ENCODE measurements around the gene SPINK13. TPM values are rescaled to one million over a fixed set of nuclear protein-coding genes. Genes with fewer than 3 reads are reported as not detected.

The SPINK13 gene
- total and polyA plus RNA-seq, 9 of the 15 experiments (the other 6 are each of a cell fraction or from before 2014, with no cell fraction given): 0.07 TPM; not detected in 8

- WGBS (ENCODE audit: insufficient coverage, low coverage, missing lambda C conversion rate): 3% methylated on average over 4 of the region's 4 CpGs
- Histone ChIP-seq H3K9me3 (replicated peaks; ENCODE audit: control insufficient read depth, insufficient read depth, low read depth, low read length) (no peaks in the 10 kb centered on the region; the same call in 1 of the 2 replicates), H4K20me1 (replicated peaks; ENCODE audit: control insufficient read depth, insufficient read depth, low read length) (no peaks in the 10 kb centered on the region), H3K9me1 (ENCODE audit: control insufficient read depth, insufficient read depth, low read length) (no peaks in the 10 kb centered on the region), H3K36me3 (ENCODE audit: control insufficient read depth, insufficient read depth, low read length) (no peaks in the 10 kb centered on the region), H3K27ac (ENCODE audit: extremely low read depth, low read depth, low read length) (no peak overlapping the region), H3K79me2 (ENCODE audit: control insufficient read depth, insufficient read depth, low read length) (no peaks in the 10 kb centered on the region), H3K27me3 (ENCODE audit: control insufficient read depth in 2 of 2, insufficient read depth in 2 of 2, low read length in 2 of 2) (no peaks in the 10 kb centered on the region), H3K9ac (ENCODE audit: insufficient read depth in 1 of 2, low read depth in 2 of 2, low read length in 2 of 2) (no peak overlapping the region), H3K4me3 (no peak overlapping the region), H2AFZ (ENCODE audit: low read depth, low read length) (no peak overlapping the region), H3K4me2 (ENCODE audit: insufficient read depth, low read length) (no peak overlapping the region), H3K4me1 (replicated peaks in 1 of 2; ENCODE audit: control insufficient read depth in 2 of 2, insufficient read depth in 2 of 2, low read length in 2 of 2) (no peaks in the 10 kb centered on the region)
- no TSS peak for BruUV-seq (replicated peaks)
- FAIRE-seq (no peak), DNase-seq (ENCODE audit: extremely low read depth in 1 of 4, low spot score in 3 of 4) (no peak), ATAC-seq (no peak)
- intact Hi-C loops (cut with micrococcal nuclease) (no loop called here), in situ Hi-C loops (cut with MboI) (no loop called here)
- CTCF ChIA-PET (ENCODE audit: low intra/inter-chr PET ratio): no interaction called here
- TF ChIP-seq SMAD1 (IDR thresholded peaks at IDR 0.05; ENCODE audit: low read depth, low read length, partially characterized antibody) (no peak), TARDBP (IDR thresholded peaks at IDR 0.05) (no peak), MEIS2 (IDR thresholded peaks at IDR 0.05; ENCODE audit: partially characterized antibody) (no peak), ASH1L (IDR thresholded peaks at IDR 0.05; ENCODE audit: borderline replicate concordance, low read depth, partially characterized antibody) (no peak), NFXL1 (CRISPR knock-in tag; IDR thresholded peaks at IDR 0.05) (no peak), ZNF197 (CRISPR knock-in tag; IDR thresholded peaks at IDR 0.05; ENCODE audit: low read depth) (no peak), CTCF (IDR thresholded peaks at IDR 0.05 in 2 of 3, conservative IDR thresholded peaks at IDR 0.05 in 1 of 3; ENCODE audit: insufficient read depth in 2 of 3, low read depth in 1 of 3, low read length in 3 of 3) (no peak), ELK1 (CRISPR knock-in tag; IDR thresholded peaks at IDR 0.05) (no peak), MECOM (CRISPR knock-in tag; IDR thresholded peaks at IDR 0.05) (no peak), RREB1 (CRISPR knock-in tag; IDR thresholded peaks at IDR 0.05) (no peak), TBP (optimal IDR thresholded peaks at IDR 0.05; ENCODE audit: low read depth, low read length) (no peak), GABPB2 (CRISPR knock-in tag; conservative IDR thresholded peaks at IDR 0.05) (no peak)
- POLR2A ChIA-PET: no interaction called here
Measured at GRCh38 chr5:148237785-148238417, 30.7 kb upstream of the SPINK13 start.
